H1 (cell line): ENCODE data around the gene TUT1. TPM values are rescaled to one million over a fixed set of nuclear protein-coding genes. Genes with fewer than 3 reads are reported as not detected.
A peak's percentile ranks its signal among the peaks of the same experiment; 100 is the strongest.

Source experiments
- ATF2 ChIP-seq: IDR thresholded peaks from 2 replicates; pipeline ENCODE4 v1.6.1; 2012; ENCODE audit warnings: low read length, inconsistent platforms
- CREB1 ChIP-seq: IDR thresholded peaks from 2 replicates; pipeline ENCODE4 v1.6.1; 2012; ENCODE audit warnings: inconsistent platforms
- E2F6 ChIP-seq: IDR thresholded peaks from 2 replicates; pipeline ENCODE4 v1.6.1; 2012; ENCODE audit warnings: inconsistent platforms
- EGR1 ChIP-seq: IDR thresholded peaks from 2 replicates; pipeline ENCODE4 v1.6.1; 2011; ENCODE audit warnings: low read depth, low read length, borderline replicate concordance
- EZH2 ChIP-seq: fragments of 200-600 bp; sonication (generic); IDR thresholded peaks from 2 replicates; pipeline ENCODE4 v1.7.1; 2012; ENCODE audit warnings: low read depth, mild to moderate bottlenecking, moderate library complexity, low read length, inconsistent platforms; ENCODE audit not compliant: severe bottlenecking
- GABPA ChIP-seq: IDR thresholded peaks from 2 replicates; pipeline ENCODE4 v1.6.1; 2011; ENCODE audit warnings: mild to moderate bottlenecking, low read length, moderate library complexity, borderline replicate concordance; ENCODE audit not compliant: insufficient read depth
- HDAC2 ChIP-seq, 2 experiments: fragments of 300-600 bp in 1 of 2; sonication (generic) in 1 of 2; IDR thresholded peaks; 2 replicates each; pipeline ENCODE4 v1.6.1; 2011 to 2012; ENCODE audit warnings: low read depth in 2 of 2, low read length in 2 of 2, mild to moderate bottlenecking in 2 of 2, moderate library complexity in 2 of 2, borderline replicate concordance in 1 of 2, inconsistent platforms in 1 of 2
- JUND ChIP-seq: IDR thresholded peaks from 2 replicates; pipeline ENCODE4 v1.6.1; 2011; ENCODE audit warnings: mild to moderate bottlenecking, improper control_type of control experiment, low read length
- KDM1A ChIP-seq: fragments of 200-600, 300-600 bp; sonication (generic); IDR thresholded peaks from 2 replicates; pipeline ENCODE4 v1.7.1; 2016; ENCODE audit warnings: mild to moderate bottlenecking, low read length, borderline replicate concordance
- KDM5A ChIP-seq: fragments of 200-600 bp; IDR thresholded peaks from 2 replicates; pipeline ENCODE4 v1.7.1; 2012; ENCODE audit warnings: mild to moderate bottlenecking, low read length, inconsistent platforms, mixed read lengths
- MAX ChIP-seq: IDR thresholded peaks from 2 replicates; pipeline ENCODE4 v1.6.1; 2012; ENCODE audit warnings: inconsistent platforms
- POU5F1 ChIP-seq: IDR thresholded peaks from 2 replicates; pipeline ENCODE4 v1.6.1; 2011; ENCODE audit warnings: low read depth, mild to moderate bottlenecking, low read length, moderate library complexity
- RAD21 ChIP-seq, 2 experiments: IDR thresholded peaks in 1 of 2; conservative IDR thresholded peaks in 1 of 2; 2 replicates each; pipeline ENCODE4 v1.6.1; 2011; ENCODE audit warnings: low read depth in 2 of 2, low read length in 2 of 2, improper control_type of control experiment in 1 of 2, inconsistent platforms in 1 of 2, mild to moderate bottlenecking in 1 of 2, moderate library complexity in 1 of 2
- SP2 ChIP-seq: IDR thresholded peaks from 2 replicates; pipeline ENCODE4 v1.6.1; 2012; ENCODE audit warnings: mild to moderate bottlenecking, low read length, inconsistent platforms
- SP4 ChIP-seq: IDR thresholded peaks from 2 replicates; pipeline ENCODE4 v1.6.1; 2012; ENCODE audit warnings: low read length, inconsistent platforms
- SRF ChIP-seq: IDR thresholded peaks from 2 replicates; pipeline ENCODE4 v1.6.1; 2011; ENCODE audit warnings: mild to moderate bottlenecking, low read depth, low read length, moderate library complexity
- SUZ12 ChIP-seq: fragments of 200-600 bp; sonication (generic); IDR thresholded peaks from 2 replicates; pipeline ENCODE4 v1.6.1; 2012; ENCODE audit warnings: mild to moderate bottlenecking, inconsistent platforms, low read length, moderate library complexity, mixed read lengths
- TAF1 ChIP-seq: IDR thresholded peaks from 2 replicates; pipeline ENCODE4 v1.6.1; 2011; ENCODE audit warnings: mild to moderate bottlenecking, low read depth, low read length
- TAF7 ChIP-seq: optimal IDR thresholded peaks from 2 replicates; pipeline ENCODE3; 2011; ENCODE audit warnings: low read depth, mild to moderate bottlenecking, inconsistent platforms, low read length, moderate library complexity, borderline replicate concordance
- TEAD4 ChIP-seq: IDR thresholded peaks from 2 replicates; pipeline ENCODE4 v1.6.1; 2012; ENCODE audit warnings: low read depth, low read length, inconsistent platforms, mixed read lengths
- YY1 ChIP-seq: IDR thresholded peaks from 2 replicates; pipeline ENCODE4 v1.6.1; 2011; ENCODE audit warnings: low read depth, mild to moderate bottlenecking, low read length
- ZNF274 ChIP-seq: IDR thresholded peaks from 2 replicates; pipeline ENCODE4 v1.7.0; 2012; ENCODE audit warnings: low read length, borderline replicate concordance; ENCODE audit errors: extremely low read depth
- polyA plus RNA-seq, 7 experiments: library from polyadenylated mRNA; depleted of rRNA in 3 of 7; stranded (reverse) in 5 of 7; unstranded in 2 of 7; fragments of >200 nt in 5 of 7; fragments of 200-250 nt in 2 of 7; gene quantifications; 1 replicate in 5 of 7; 2 replicates in 1 of 7; 4 replicates in 1 of 7; pipeline versions ENCODE4 v1.2.1 to v1.2.3, GENCODE V29; 2011 to 2013; ENCODE audit warnings: missing spikeins in 2 of 7, mixed read lengths in 2 of 7
- total RNA-seq: library from RNA; stranded (reverse); fragmentation: NEBNext Ultra II Directional; extraction: Animal tissue kit (Norgen Biotek cat#: 25700); gene quantifications from 2 replicates; pipeline ENCODE4 v1.2.1, GENCODE V29; 2021

Gene TUT1
- total and polyA plus RNA-seq, 2 of the 8 experiments (the other 6 are each of a cell fraction or from before 2014, with no cell fraction given), result 17.8 to 24.6 TPM

GRCh38 chr11:62601372-62602140 lies 10.2 kb upstream of the TUT1 start, which contains the start of gene MTA2 (continued):
- TF ChIP-seq ATF2, result no peak
- TF ChIP-seq JUND, result no peak
- TF ChIP-seq SRF, result no peak
- TF ChIP-seq TAF1, result peak; percentile 38; the same call in 1 of the 2 replicates
- TF ChIP-seq EZH2, result no peak
- TF ChIP-seq RAD21 (IDR thresholded peaks at IDR 0.05 in 1 of 2, conservative IDR thresholded peaks at IDR 0.05 in 1 of 2; ENCODE audit: low read depth in 2 of 2, low read length in 2 of 2), result no peak
- no peak for TF ChIP-seq GABPA
- no peak for TF ChIP-seq TEAD4
- TF ChIP-seq KDM1A, result no peak
- TF ChIP-seq SP2, result no peak
- TF ChIP-seq SP4, result no peak
- no peak for TF ChIP-seq HDAC2 (IDR thresholded peaks at IDR 0.05; ENCODE audit: borderline replicate concordance in 1 of 2, low read depth in 2 of 2, low read length in 2 of 2)
- no peak for TF ChIP-seq E2F6
- TF ChIP-seq ZNF274, result no peak
- no peak for TF ChIP-seq SUZ12
- peak; percentile 62; the same call in 1 of the 2 replicates for TF ChIP-seq EGR1
- TF ChIP-seq POU5F1, result no peak
- TF ChIP-seq TAF7, result no peak
- no peak for TF ChIP-seq CREB1
- 0 out of 2 replicates have a peak, but pooled peaks have one; percentile 44 for TF ChIP-seq MAX
- no peak; the same call in 1 of the 2 replicates for TF ChIP-seq YY1
- no peak for TF ChIP-seq KDM5A
